GM19239 (cell line): ENCODE measurements around the gene SPDYE5.
A peak's percentile ranks its signal among the peaks of the same experiment; 100 is the strongest.

Experiments
- DNase-seq: peaks from one replicate; pipeline ENCODE4 v3.0.0; 2011; ENCODE audit warnings: low spot score; ENCODE audit not compliant: insufficient read length
- FAIRE-seq: peaks from 2 replicates; lab custom pipeline; 2011; peaks lifted over from hg19 to GRCh38; lab: Jason Lieb, UNC

SPDYE5 gene

GRCh38 chr7:75534727-75535307 is 42.7 kb downstream of the SPDYE5 start:
- peak; percentile 36 for DNase-seq
- no peak for FAIRE-seq

DNA sequence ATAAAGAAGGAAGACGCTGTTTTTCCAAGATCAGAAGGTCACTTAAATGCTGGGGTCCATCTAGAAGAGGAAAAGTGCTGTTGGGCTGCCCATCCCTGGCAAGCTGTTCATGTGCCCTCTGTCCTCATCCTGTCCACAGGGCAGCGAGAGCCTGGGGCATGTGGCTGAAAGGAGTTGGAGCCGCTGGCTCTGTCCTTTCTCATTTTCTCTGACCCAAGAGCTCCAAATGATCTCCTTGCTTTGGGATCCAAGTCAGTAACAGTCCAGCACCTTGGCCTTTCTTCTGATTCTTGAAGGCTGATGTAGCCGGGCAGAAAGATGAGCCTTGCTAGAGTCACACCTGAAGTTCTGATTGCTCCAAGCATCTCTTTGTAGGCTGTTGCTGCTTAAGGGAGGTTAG is 44.4 kb downstream of the SPDYE5 start:
- no peak for FAIRE-seq
- no peak for DNase-seq

- DNase-seq (no peak), FAIRE-seq (no peak)
Measured at GRCh38 chr7:75536940-75537538, 44.9 kb downstream of the SPDYE5 start.

- DNase-seq (no peak), FAIRE-seq (no peak)
Measured at GRCh38 chr7:75537731-75538130, 45.6 kb downstream of the SPDYE5 start.

GRCh38 chr7:75546237-75547015 is 54.3 kb downstream of the SPDYE5 start:
- no peak for FAIRE-seq

More at GRCh38 chr7:75546237-75547015, 54.3 kb downstream of the SPDYE5 start:
- no peak for DNase-seq
